ENCODE data around the gene ARNT2.

ARNT2 gene

GRCh38 chr15:80547264-80547663 is 143.1 kb downstream of the ARNT2 start:
- H3K4me3 ChIP-seq (ENCODE audit: low read depth, low read length), result no peak overlapping the region
- DNase-seq (ENCODE audit: low read depth), result no peak
- TF ChIP-seq CTCF (IDR thresholded peaks at IDR 0.05; ENCODE audit: control insufficient read depth, extremely low read depth, insufficient read depth), result no peak

DNA sequence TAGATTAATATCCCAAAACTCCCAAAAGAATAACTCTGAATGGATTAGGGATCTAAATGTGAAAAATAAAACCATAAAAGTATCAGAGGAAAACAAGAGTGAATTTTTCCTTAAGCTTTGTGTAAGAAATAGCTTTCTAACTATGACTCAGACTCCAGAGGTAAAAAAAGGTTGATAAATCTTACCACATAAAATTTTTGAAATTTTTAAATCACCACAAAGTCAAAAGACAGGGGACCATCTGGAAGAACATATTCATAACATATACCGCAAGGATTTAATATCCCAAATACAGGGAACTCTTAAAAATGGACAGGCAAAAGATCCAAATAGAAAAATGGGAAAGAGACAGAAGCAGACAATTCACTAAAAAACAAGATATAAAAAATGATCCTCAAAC is 145.0 kb downstream of the ARNT2 start:
- TF ChIP-seq CTCF (IDR thresholded peaks at IDR 0.05; ENCODE audit: control insufficient read depth, extremely low read depth, insufficient read depth), result no peak
- no peak overlapping the region for H3K4me3 ChIP-seq (ENCODE audit: low read depth, low read length)
- no peak for DNase-seq (ENCODE audit: low read depth)

DNA sequence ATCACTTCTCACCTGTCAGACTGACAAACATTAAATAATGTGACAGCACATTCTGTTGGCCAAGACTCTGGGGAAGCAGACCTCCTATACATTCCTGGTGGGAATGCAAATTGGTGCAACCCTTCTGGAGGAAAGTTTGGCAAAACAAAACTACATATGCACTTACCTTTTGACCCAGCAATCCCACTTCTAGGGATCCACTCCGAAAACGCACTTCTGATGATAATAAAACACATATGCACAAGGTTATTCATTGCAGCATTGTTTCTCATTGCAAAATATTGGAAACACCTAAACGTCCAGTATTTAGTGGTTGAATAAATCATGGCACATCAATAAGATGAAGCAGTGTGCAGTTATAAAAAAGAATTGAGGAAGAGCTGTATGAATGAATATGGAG is 145.5 kb downstream of the ARNT2 start:
- TF ChIP-seq CTCF (IDR thresholded peaks at IDR 0.05; ENCODE audit: control insufficient read depth, extremely low read depth, insufficient read depth), result no peak
- no peak for DNase-seq (ENCODE audit: low read depth)
- H3K4me3 ChIP-seq (ENCODE audit: low read depth, low read length), result no peak overlapping the region

- no peak overlapping the region for H3K4me3 ChIP-seq (ENCODE audit: low read depth, low read length)
- no peak for DNase-seq (ENCODE audit: low read depth)
- TF ChIP-seq CTCF (IDR thresholded peaks at IDR 0.05; ENCODE audit: control insufficient read depth, extremely low read depth, insufficient read depth), result no peak
Observed at GRCh38 chr15:80550219-80550907, 146.2 kb downstream of the ARNT2 start.

- no peak for DNase-seq (ENCODE audit: low read depth)
- TF ChIP-seq CTCF (IDR thresholded peaks at IDR 0.05; ENCODE audit: control insufficient read depth, extremely low read depth, insufficient read depth), result no peak
- H3K4me3 ChIP-seq (ENCODE audit: low read depth, low read length), result no peak overlapping the region
Observed at GRCh38 chr15:80550908-80551260, 146.7 kb downstream of the ARNT2 start.

GRCh38 chr15:80551348-80551747 is 147.2 kb downstream of the ARNT2 start:
- H3K4me3 ChIP-seq (ENCODE audit: low read depth, low read length), result no peak overlapping the region
- no peak for TF ChIP-seq CTCF (IDR thresholded peaks at IDR 0.05; ENCODE audit: control insufficient read depth, extremely low read depth, insufficient read depth)
- no peak for DNase-seq (ENCODE audit: low read depth)

DNA sequence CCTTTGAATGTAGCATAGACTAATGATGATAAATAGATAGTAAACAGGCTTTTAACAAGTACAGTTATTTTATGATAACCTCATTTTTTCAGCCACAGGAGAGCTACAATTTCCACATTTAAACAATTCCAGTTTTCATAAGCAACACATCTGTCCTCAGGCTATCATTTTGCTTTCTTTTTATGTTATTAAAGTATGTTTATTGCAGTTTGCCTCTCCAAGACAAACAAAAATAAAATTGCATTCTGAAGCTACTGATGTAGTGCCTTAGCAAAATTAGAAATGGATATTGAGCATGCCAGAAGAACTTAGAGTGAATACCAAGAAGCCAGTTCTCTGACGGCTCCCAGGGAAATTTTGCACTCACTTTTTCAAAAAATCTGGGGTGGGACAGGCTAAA is 150.4 kb downstream of the ARNT2 start:
- TF ChIP-seq CTCF (IDR thresholded peaks at IDR 0.05; ENCODE audit: control insufficient read depth, extremely low read depth, insufficient read depth), result no peak
- peak; percentile 47 for DNase-seq (ENCODE audit: low read depth)
- H3K4me3 ChIP-seq (ENCODE audit: low read depth, low read length), result no peak overlapping the region
